DND-41 (cell line): ENCODE measurements around the gene SUPT3H.

Experiments used
- ATAC-seq: fragments of 200-7000 bp; cut with Tn5 transposase; 3 replicates; pipeline ENCODE4 v1.9.1; 2021; ENCODE audit warnings: low read depth; ENCODE audit not compliant: insufficient read depth
- DNase-seq: peaks from one replicate; pipeline ENCODE4 v3.0.0-alpha.2; 2020
- H2AFZ ChIP-seq: 2 replicates; pipeline ENCODE4 v1.6.0; 2012; ENCODE audit warnings: low read depth, low read length
- H3K27ac ChIP-seq: 2 replicates; pipeline ENCODE4 v1.5.1; 2012; ENCODE audit warnings: low read length, inconsistent platforms
- H3K27me3 ChIP-seq: fragments of 200-600 bp; sonication (generic); 2 replicates; pipeline ENCODE4 v1.6.0; 2012; ENCODE audit warnings: low read length, mild to moderate bottlenecking, inconsistent platforms; ENCODE audit not compliant: insufficient read depth, poor library complexity
- H3K36me3 ChIP-seq: 2 replicates; pipeline ENCODE4 v1.5.1; 2012; ENCODE audit warnings: low read length, inconsistent platforms; ENCODE audit not compliant: insufficient read depth
- H3K4me1 ChIP-seq: 2 replicates; pipeline ENCODE4 v1.5.1; 2012; ENCODE audit warnings: mild to moderate bottlenecking, low read length; ENCODE audit not compliant: insufficient read depth
- H3K4me2 ChIP-seq: 2 replicates; pipeline ENCODE4 v1.6.0; 2012; ENCODE audit warnings: mild to moderate bottlenecking, moderate library complexity, low read length, inconsistent platforms; ENCODE audit not compliant: insufficient read depth
- H3K4me3 ChIP-seq, 2 experiments: fragments of 200-600 bp in 1 of 2; shearing (Covaris generic) in 1 of 2; 2 replicates each; pipeline ENCODE4 v1.5.1; 2012 to 2016; ENCODE audit warnings: inconsistent platforms in 2 of 2, low read length in 2 of 2, mild to moderate bottlenecking in 2 of 2, low read depth in 1 of 2, moderate library complexity in 1 of 2
- H3K79me2 ChIP-seq: 2 replicates; pipeline ENCODE4 v1.6.0; 2012; ENCODE audit warnings: low read length, inconsistent platforms; ENCODE audit not compliant: insufficient read depth
- H3K9ac ChIP-seq: 2 replicates; pipeline ENCODE4 v1.6.0; 2012; ENCODE audit warnings: low read depth, mild to moderate bottlenecking, inconsistent platforms, low read length, moderate library complexity
- H3K9me3 ChIP-seq: 2 replicates; pipeline ENCODE4 v1.5.1; 2012; ENCODE audit warnings: low read length, moderate library complexity, mild to moderate bottlenecking, inconsistent platforms; ENCODE audit not compliant: insufficient read depth, severe bottlenecking
- H4K20me1 ChIP-seq: 2 replicates; pipeline ENCODE4 v1.6.0; 2012; ENCODE audit warnings: low read length; ENCODE audit not compliant: insufficient read depth
- EZH2 ChIP-seq: IDR thresholded peaks from 3 replicates; pipeline ENCODE4 v1.6.1; 2012; ENCODE audit warnings: borderline replicate concordance, low read depth, mild to moderate bottlenecking, moderate library complexity, low read length, inconsistent platforms; ENCODE audit not compliant: severe bottlenecking
- TF ChIP-seq, protein P1 (sequence below): IDR thresholded peaks from 2 replicates; pipeline ENCODE4 v1.5.1; 2012; ENCODE audit warnings: borderline replicate concordance, low read length, moderate library complexity, mild to moderate bottlenecking; ENCODE audit not compliant: poor library complexity, severe bottlenecking; ENCODE audit errors: extremely low read depth

The SUPT3H gene

DNA sequence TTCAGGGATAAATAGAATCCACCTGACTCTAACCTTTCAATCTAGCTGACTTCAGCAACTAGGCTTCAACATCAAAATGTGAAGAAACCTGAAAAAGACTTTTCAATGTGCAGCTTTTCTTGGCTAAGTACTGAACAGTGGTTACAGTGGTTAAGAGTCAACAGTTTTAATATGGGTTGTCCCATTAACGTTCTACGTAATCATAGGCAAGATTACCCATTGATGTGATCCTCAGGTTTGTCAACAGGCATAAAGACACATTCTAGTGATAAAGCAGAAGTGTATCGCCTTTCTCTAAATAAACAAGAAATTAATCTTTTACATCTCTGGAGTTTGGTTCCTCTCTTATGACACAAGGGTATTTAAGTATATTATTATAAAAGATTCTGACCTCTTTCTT, 203.7 kb downstream of the SUPT3H start:
- peak overlapping the region; percentile 19; the same call in 1 of the 2 replicates for H3K27ac ChIP-seq
- H3K27me3 ChIP-seq: no peaks in the 10 kb centered on the region
- no peaks in the 10 kb centered on the region for H3K36me3 ChIP-seq
- H3K4me3 ChIP-seq: no peak overlapping the region
- no peak for DNase-seq
- no peak for ATAC-seq
- no peak overlapping the region for H3K9ac ChIP-seq
- H3K4me1 ChIP-seq: peaks cover 22% of the 10 kb centered on the region
- no peaks in the 10 kb centered on the region for H3K79me2 ChIP-seq
- no peak overlapping the region for H3K4me2 ChIP-seq
- H4K20me1 ChIP-seq: no peaks in the 10 kb centered on the region
- TF ChIP-seq, protein P1, sequence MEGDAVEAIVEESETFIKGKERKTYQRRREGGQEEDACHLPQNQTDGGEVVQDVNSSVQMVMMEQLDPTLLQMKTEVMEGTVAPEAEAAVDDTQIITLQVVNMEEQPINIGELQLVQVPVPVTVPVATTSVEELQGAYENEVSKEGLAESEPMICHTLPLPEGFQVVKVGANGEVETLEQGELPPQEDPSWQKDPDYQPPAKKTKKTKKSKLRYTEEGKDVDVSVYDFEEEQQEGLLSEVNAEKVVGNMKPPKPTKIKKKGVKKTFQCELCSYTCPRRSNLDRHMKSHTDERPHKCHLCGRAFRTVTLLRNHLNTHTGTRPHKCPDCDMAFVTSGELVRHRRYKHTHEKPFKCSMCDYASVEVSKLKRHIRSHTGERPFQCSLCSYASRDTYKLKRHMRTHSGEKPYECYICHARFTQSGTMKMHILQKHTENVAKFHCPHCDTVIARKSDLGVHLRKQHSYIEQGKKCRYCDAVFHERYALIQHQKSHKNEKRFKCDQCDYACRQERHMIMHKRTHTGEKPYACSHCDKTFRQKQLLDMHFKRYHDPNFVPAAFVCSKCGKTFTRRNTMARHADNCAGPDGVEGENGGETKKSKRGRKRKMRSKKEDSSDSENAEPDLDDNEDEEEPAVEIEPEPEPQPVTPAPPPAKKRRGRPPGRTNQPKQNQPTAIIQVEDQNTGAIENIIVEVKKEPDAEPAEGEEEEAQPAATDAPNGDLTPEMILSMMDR: no peak
- no peak for TF ChIP-seq EZH2
- H3K9me3 ChIP-seq: no peaks in the 10 kb centered on the region
- H2AFZ ChIP-seq: no peak overlapping the region

DNA sequence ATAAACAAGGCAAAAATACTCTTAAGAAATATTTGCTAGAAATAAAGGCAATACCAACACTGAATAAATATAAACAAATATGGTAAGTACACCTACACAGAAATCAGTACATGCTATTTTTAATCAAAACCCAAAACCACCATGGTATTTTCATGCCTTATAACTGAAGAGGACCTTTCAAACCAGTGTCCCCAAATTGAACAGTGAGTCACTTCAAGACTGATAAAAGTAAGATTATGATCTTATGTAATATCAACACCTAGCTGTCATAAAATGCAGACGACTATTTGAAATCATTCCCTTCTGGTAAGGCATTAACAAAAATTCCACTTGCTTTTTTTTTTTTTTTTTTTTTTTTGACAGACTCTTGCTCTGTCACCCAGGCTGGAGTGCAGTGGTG, 206.4 kb downstream of the SUPT3H start:
- H3K4me2 ChIP-seq: no peak overlapping the region
- H3K27ac ChIP-seq: no peak overlapping the region
- peaks cover 19% of the 10 kb centered on the region for H3K4me1 ChIP-seq

DNA sequence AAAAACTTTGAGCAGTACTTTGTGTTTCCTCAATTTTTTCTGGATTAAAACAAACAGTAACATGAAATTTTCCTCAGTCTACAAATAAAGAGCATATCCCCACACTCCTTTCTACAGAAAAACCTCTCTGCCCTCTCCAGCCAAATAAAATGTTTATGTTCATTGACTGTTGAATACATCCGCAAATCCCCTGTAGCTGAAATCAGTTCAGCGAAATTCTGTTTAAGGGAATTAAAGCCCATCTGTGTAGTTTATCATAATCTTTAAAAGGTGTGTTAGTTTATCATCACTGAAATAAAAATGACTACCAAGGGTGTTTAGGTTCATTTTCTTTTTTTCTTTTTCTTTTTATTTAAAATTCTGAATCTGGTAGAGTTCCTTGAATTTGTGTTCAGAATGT, 207.4 kb downstream of the SUPT3H start:
- Histone ChIP-seq H3K4me2 (no peak overlapping the region), H3K36me3 (no peaks in the 10 kb centered on the region), H2AFZ (no peak overlapping the region), H3K4me1 (peaks cover 17% of the 10 kb centered on the region), H3K27ac (no peak overlapping the region), H3K9me3 (no peaks in the 10 kb centered on the region), H3K79me2 (no peaks in the 10 kb centered on the region), H3K9ac (no peak overlapping the region), H4K20me1 (no peaks in the 10 kb centered on the region), H3K4me3 (no peak overlapping the region), H3K27me3 (no peaks in the 10 kb centered on the region)
- no peak for ATAC-seq
- DNase-seq: no peak
- TF ChIP-seq, protein P1: no peak
- no peak for TF ChIP-seq EZH2

More for the DNA sequence above, 206.4 kb downstream of the SUPT3H start:
- Histone ChIP-seq H3K9me3 (no peaks in the 10 kb centered on the region), H3K36me3 (no peaks in the 10 kb centered on the region), H3K4me3 (no peak overlapping the region), H3K79me2 (no peaks in the 10 kb centered on the region), H4K20me1 (no peaks in the 10 kb centered on the region), H2AFZ (no peak overlapping the region), H3K9ac (no peak overlapping the region), H3K27me3 (no peaks in the 10 kb centered on the region)
- no peak for TF ChIP-seq EZH2
- TF ChIP-seq, protein P1: no peak
- no peak for ATAC-seq
- no peak for DNase-seq

DNA sequence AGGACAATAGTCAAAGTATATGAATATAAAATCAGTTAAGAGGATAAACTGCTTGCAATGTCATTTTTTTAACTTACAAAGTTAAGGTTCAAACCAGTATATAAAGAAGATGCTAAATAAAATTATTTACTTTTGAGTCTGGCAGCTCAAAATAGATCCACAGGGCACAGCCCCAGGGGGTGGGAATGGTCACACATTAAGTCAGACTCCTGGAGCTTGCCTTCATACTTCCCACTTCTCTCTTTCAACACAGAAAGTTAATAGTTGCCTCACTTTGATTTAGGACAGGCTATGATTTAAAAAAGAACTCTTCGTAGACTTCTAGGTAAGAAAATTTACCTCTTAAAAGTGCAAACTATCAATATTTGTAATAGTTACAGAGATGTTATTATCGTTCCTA, 207.9 kb downstream of the SUPT3H start:
- Histone ChIP-seq H3K4me3 (no peak overlapping the region), H3K27me3 (no peaks in the 10 kb centered on the region), H3K27ac (no peak overlapping the region), H3K36me3 (no peaks in the 10 kb centered on the region), H3K4me1 (peaks cover 14% of the 10 kb centered on the region), H2AFZ (no peak overlapping the region), H3K9ac (no peak overlapping the region), H3K4me2 (no peak overlapping the region), H3K9me3 (no peaks in the 10 kb centered on the region), H3K79me2 (no peaks in the 10 kb centered on the region), H4K20me1 (no peaks in the 10 kb centered on the region)
- DNase-seq (no peak), ATAC-seq (no peak)
- TF ChIP-seq, protein P1: no peak
- no peak for TF ChIP-seq EZH2
